Stimulated activated CD4-positive, alpha-beta T cell treated with anti-CD3 and anti-CD28 coated beads, Interleukin-1b, Interleukin-23, amount 100 ng/mL, for 1 hour (primary cell): ENCODE measurements around the gene GARRE1.
"Not testable (repeated sequence)": the region's sequence is repeated elsewhere in the genome, so short reads cannot be mapped to it uniquely, and the experiment has no call there.

Experiments
- DNase-seq, 2 donors: peaks; one replicate each; pipeline ENCODE4 v3.0.0-alpha.2; 2020; ENCODE audit warnings: low read depth in 2 of 2

Gene GARRE1

DNA sequence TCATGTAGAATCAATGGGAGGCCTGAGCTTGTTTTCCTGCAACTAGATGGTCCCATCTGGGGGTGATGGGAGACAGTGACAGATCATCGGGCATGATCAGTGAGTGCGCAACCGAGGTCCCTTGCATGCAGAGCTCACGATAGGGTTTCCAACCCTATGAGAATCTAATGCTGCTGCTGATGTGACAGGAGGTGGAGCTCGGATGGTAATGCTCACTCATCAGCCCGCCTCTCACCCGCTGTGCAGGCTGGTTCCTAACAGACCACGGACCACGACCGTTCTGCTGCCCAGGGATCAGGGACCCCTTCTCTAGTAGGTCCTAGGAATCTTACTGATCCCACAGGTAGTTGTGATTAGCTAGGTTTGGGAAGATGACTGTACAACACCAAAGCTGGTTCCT lies 23.5 kb upstream of the GARRE1 start:
- DNase-seq = no peak

- no peak for DNase-seq
Observed at GRCh38 chr19:34231439-34231838, 22.9 kb upstream of the GARRE1 start.

DNA sequence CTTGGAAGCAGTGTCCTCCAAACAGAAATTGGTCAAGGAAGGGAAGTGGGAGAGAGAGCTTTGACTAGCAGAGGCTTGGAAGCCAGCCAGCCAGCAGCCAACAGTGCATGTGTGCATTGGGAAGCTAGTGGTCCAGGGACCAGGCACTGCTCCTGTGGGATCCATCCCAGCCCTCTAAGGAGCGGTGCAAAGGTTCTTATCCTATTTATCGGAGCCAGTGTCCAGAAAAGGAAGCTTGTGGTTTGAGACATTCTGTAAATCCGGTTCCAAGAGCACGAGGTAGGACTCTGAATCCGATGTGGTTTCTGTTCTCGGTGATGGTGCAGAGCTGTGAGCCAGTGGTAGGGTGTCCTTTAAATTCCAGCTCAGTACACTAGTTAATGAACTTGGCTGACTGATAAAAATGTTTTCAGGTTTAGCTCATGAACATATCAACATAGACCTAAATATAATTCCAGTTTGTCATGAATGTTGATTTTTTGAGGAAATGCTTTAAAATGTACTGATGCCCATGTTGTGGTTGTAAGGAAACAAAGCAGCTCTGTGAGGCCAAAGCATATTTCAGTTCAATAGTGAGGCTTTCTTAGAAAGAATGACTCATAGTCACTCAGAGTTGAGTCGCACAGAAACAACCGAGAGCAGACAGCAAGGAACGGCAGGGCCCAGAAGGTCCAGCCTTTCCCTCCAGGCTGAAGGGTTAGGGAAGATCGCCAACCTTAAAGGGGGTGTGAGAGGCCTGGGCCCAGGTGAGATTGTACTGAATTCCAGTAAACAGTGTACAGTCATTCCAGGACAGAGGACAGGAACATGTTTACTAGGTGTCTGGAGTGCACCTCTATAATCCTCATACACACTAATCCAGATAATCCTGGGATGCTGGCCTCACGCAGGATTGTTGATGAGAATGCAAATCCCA lies 21.5 kb upstream of the GARRE1 start:
- DNase-seq = no peak

- no peak for DNase-seq
Observed at GRCh38 chr19:34235425-34235940, 18.9 kb upstream of the GARRE1 start.

DNA sequence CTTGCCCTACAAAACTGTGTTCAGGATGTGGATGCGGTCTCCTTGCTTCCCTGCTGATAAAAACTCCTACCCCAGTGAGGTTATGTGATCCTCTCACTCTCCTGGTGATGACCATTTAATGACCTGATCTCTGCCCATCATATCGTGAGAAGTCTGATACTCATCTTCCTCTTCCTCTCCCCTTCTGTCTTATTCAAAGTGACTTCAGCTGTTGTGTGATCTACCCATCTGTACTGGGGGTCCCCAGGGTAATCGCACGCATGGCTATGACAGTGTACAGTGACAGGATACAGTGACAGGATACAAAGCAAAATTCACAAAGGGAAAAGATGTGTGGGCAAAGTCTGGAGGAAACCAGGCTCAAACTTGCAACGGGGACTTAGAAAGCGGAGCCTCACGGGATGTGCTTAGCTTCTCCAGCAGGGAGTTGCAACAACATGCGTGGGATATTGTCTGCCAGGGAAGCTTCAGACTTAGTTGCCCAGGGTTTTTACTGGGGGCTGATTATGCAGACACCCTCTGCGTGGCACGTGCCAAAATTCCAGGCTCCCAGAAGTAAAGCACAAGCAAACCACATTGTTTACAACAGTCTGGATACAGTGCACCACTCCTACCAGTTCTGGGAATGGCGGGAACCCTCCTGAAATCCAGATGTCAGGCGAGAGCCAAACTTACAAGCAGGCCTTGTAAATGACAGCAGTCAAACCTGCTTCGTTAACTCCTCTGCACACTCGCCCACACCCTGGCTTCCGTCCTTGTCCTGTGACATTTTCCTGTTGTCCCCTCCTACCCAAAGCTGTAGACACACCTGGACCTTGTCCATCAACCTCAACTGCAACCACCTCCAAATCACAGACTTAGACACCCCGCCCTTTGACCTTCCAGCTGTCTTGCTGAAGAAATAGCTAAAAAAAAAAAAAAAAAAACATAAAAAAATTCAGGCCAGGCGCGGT lies 18.0 kb upstream of the GARRE1 start:
- no peak for DNase-seq

- no peak for DNase-seq
Observed at GRCh38 chr19:34237283-34237682, 17.1 kb upstream of the GARRE1 start.

DNA sequence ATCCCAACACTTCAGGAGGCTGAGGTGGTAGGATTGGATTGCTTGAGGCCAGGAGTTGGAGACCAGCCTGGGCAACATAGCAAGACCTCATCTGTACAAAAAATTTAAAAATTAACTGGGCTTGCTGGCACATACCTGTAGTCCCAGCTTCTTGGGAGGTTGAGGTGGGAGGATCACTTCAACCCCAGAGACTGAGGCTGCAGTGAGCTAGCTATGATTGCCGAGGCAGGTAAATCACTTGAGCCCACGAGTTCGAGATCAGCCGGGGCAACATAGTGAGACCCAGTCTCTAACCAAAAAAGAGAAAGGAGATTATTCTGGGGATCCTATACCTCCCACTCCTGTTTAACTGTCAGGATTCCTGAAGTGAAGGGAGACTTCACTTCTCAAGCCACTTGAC lies 16.4 kb upstream of the GARRE1 start:
- DNase-seq = no peak

DNA sequence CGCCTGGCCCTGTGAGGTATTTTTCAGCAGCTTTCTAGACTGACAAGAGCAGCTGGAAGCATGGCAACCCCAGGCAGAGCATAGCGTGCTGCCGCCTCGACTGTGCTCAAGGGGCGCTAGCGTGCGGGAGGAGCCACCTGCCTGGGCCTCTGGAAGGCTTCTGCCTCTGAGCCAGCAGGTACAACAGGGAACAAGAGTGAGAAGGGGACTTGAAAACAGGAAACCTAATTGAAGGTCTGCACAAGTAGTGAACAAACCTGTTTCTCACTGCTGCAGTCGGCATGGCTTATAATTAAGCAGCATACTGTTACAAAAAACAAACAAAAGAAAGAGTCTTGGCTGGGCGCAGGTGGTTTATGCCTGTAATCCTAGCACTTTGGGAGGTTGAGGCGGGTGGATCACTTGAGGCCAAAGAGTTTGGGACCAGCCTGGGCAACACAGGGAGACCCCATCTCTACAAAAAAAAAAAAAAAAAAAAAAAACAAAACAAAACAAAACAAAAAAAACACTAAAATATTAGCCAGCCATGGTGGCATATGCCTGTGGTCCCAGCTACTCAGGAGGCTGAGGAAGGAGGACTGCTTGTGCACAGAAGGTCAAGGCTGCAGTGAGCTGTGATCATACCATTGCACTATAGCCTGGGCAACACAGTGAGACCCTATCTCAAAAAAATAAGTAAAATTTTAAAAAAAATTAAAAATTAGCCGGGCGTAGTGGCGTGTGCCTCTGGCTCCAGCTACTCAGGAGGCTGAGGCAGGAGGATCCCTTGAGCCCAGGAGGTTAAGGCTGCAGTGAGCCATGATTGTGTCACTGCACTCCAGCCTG lies 12.6 kb upstream of the GARRE1 start:
- DNase-seq = no peak

- not testable (repeated sequence) for DNase-seq
Observed at GRCh38 chr19:34243138-34243875, 11.0 kb upstream of the GARRE1 start.

DNA sequence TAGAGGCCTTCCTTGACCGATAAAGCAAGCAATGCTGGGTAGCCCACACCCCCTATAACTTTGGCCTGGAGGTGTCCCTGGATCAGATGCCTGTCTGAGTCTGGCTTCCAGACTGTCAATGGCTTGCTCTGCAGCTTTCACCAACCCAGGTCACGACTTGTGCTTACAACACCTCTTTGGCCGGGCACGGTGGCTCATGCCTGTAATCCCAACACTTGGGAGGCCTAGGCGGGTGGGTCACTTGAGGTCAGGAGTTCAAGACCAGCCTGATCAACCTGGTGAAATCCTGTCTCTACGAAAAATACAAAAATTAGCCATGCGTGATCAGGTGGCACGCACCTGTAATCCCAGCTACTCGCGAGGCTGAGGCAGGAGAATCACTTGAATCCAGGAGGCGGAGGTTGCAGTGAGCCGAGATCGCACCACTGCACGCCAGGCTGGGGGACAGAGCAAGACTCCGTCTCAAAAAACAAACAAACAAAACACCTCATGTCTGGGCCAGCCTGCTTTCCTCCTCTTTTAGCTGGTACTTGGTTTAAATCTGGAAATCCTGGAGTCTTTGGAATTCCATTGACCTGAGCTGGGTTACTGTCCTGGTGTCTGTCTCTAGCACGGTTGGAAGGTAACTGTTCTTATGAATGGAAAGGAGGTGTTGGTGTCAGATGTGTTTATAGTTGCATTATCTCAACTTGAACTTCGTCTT lies 10.3 kb upstream of the GARRE1 start:
- DNase-seq = no peak

GRCh38 chr19:34244611-34245299 lies 9.6 kb upstream of the GARRE1 start:
- DNase-seq = no peak

DNA sequence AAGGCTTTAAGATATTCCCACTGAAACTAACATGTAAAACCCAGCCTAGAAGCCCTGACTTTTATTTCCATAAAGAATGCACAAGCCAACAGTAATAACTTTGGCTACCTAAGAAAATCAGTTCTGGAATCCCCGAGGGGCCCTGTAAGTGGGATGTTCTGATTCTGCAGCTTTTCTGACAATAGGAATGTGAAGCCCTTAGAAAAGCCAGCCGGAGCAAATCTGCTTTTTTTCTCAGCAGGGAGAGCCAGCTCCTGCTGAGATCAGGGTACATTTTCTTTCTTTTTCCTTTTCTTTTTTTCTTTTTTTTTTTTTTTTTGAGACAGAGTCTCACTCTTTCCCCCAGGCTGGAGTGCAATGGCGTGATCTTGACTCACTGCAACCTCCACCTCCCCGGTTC lies 8.0 kb upstream of the GARRE1 start:
- no peak for DNase-seq

- no peak for DNase-seq
Observed at GRCh38 chr19:34248941-34249340, 5.4 kb upstream of the GARRE1 start.

DNA sequence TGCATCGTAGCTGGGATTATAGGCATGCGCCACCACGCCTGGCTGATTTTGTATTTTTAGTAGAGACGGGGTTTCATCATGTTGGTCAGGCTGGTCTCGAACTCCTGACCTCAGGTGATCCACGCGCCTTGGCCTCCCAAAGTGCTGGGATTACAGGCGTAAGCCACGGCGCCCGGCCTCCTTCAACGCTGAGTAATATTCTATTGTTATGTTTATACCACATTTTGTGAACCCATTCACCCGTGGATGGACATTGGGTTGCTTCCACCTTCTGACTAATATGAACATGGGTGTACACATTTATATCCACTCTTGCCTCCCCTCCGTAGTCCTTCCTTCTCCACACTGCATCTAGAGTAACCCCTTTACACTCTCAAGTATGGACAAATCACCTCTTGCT lies 1.2 kb upstream of the GARRE1 start:
- not testable (repeated sequence) for DNase-seq

GRCh38 chr19:34253681-34254045 lies 691 bp upstream of the GARRE1 start:
- DNase-seq = not testable (repeated sequence)

DNA sequence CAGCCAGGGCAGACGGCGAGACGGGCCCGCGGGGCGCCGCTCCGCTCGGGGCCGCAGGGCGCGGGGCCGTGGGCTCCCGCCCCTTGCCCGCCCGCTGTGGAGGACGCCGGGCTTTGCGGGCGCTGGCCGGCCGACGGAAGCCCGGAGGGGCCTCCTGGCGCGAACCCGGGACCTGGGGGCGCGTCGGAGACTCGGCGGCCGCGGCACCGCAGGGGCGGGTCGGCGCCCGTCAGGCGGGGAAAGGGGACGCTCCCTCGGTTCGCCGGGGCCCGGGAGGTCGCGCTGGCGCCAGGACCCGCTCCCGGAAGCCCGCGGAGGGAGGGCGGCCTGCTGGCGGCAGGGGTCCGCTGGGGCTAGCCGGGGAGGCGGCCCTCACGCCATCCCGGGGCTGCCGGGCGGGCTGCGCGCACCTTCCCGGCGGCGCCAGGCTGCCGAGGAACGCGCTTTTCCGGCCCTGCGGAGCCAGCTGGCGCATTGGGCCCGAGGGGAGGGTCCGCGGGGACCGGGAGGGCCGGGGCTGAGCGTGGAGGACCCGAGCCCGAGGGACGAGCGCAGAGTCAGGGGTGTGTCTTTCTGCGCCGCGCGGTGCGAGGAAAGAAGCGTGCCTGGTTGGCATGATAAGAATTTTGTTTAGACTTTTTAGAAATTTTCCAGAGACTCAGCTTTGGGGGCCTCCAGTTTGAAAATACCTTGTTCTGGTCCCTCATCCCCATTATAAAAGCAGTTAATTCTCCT lies 511 bp downstream of the GARRE1 start:
- DNase-seq = no peak

- DNase-seq = no peak
Observed at GRCh38 chr19:34255546-34255945, 1.2 kb downstream of the GARRE1 start.

- no peak for DNase-seq
Observed at GRCh38 chr19:34256835-34257558, 2.6 kb downstream of the GARRE1 start.
